ENCODE data around the gene ZNF683.
A peak's percentile ranks its signal among the peaks of the same experiment; 100 is the strongest.

The ZNF683 gene

DNA sequence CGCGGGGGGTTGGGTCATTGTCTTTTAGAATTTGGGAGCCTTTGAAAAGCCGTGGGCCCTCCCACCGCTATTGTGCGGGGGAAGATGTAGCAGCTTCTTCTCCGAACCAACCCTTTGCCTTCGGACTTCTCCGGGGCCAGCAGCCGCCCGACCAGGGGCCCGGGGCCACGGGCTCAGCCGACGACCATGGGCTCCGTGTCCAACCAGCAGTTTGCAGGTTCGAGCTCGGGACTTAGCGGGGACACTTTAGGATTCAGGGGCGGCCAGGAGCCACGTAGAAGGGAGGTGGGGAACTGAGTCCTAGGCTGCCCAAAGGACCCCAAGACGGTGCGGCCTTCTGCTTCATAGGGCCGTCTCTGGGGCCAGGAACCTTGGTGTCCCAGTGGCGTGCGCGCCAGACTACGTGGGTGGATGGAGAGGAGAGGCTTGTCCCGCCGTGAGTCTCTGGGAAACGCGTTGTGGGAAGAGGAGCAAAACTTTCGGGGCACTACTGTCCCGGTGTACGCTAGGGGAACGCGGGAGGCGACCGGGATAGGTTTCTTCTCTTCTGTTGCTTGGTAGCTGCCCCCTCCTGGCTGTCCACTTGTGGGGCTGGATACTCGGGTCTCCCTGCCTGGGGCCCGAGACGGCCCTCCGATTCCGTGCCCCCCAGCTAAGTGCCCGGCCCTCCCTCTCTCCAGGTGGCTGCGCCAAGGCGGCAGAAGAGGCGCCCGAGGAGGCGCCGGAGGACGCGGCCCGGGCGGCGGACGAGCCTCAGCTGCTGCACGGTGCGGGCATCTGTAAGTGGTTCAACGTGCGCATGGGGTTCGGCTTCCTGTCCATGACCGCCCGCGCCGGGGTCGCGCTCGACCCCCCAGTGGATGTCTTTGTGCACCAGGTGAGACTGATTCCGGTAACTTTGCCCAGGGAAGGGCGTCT, 38.4 kb upstream of the ZNF683 start, which contains the start of gene LIN28A (continued):
- TF ChIP-seq, protein P1, sequence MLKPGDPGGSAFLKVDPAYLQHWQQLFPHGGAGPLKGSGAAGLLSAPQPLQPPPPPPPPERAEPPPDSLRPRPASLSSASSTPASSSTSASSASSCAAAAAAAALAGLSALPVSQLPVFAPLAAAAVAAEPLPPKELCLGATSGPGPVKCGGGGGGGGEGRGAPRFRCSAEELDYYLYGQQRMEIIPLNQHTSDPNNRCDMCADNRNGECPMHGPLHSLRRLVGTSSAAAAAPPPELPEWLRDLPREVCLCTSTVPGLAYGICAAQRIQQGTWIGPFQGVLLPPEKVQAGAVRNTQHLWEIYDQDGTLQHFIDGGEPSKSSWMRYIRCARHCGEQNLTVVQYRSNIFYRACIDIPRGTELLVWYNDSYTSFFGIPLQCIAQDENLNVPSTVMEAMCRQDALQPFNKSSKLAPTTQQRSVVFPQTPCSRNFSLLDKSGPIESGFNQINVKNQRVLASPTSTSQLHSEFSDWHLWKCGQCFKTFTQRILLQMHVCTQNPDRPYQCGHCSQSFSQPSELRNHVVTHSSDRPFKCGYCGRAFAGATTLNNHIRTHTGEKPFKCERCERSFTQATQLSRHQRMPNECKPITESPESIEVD (tag by site-specific recombination; IDR thresholded peaks at IDR 0.05) = no peak
- TF ChIP-seq ZNF791 (tag by site-specific recombination; IDR thresholded peaks at IDR 0.05) (no peak), ZNF777 (tag by site-specific recombination; IDR thresholded peaks at IDR 0.05; ENCODE audit: borderline replicate concordance) (no peak), ZNF404 (tag by site-specific recombination; IDR thresholded peaks at IDR 0.05) (no peak), ZNF184 (tag by site-specific recombination; IDR thresholded peaks at IDR 0.05) (no peak)

DNA sequence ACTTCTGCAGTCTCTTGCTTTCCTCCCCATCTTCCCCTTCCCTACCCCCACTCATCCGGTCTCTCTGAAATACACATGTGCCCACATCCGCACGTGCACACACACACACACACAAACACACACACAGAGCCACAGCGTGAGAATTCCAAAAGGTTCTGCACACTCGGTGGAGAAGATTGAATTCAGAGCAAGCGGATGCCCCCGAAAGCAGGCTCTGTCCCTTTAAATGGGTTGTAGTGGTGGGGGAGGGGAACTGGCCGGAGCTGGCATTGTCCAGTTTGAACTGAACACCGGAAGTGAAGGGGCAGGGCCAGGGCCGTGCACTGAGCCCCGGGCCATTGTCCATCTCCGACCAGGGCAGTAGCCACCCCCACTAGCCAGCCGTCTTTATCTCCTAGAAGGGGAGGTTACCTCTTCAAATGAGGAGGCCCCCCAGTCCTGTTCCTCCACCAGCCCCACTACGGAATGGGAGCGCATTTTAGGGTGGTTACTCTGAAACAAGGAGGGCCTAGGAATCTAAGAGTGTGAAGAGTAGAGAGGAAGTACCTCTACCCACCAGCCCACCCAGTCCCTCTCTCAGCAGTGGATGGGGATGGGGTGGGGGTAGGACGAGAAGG, 36.7 kb upstream of the ZNF683 start:
- Histone ChIP-seq H3K4me3 (ENCODE audit: low read depth, low read length) (no peak overlapping the region), H3K36me3 (ENCODE audit: control insufficient read depth in 2 of 2, insufficient read depth in 1 of 2, low read length in 2 of 2) (no peaks in the 10 kb centered on the region), H3K27ac (ENCODE audit: extremely low read depth, low read depth, low read length) (no peak overlapping the region), H3K9me3 (ENCODE audit: control insufficient read depth, insufficient read depth, low read depth, low read length) (no peaks in the 10 kb centered on the region), H3K4me1 (ENCODE audit: control insufficient read depth, insufficient read depth, low read length) (no peaks in the 10 kb centered on the region)
- CTCF ChIA-PET = interaction anchor here (0.5 to 4.8 kb wide), 2 partner anchors 8 to 27 kb away, joined by 3 to 39 read pairs; no protein-coding TSS in a partner anchor
- TF ChIP-seq KLF9 (tag by site-specific recombination; IDR thresholded peaks at IDR 0.05; ENCODE audit: low read depth) (no peak), ZNF121 (tag by site-specific recombination; IDR thresholded peaks at IDR 0.05) (no peak), SP3 (tag by site-specific recombination; IDR thresholded peaks at IDR 0.05) (no peak), ZNF560 (tag by site-specific recombination; IDR thresholded peaks at IDR 0.05; ENCODE audit: borderline replicate concordance) (no peak), SETDB1 (IDR thresholded peaks at IDR 0.05; ENCODE audit: insufficient read length, low read length) (no peak), HOXA7 (CRISPR knock-in tag; IDR thresholded peaks at IDR 0.05; ENCODE audit: borderline replicate concordance) (no peak), ZNF843 (tag by site-specific recombination; IDR thresholded peaks at IDR 0.05) (no peak), ZBTB1 (tag by site-specific recombination; IDR thresholded peaks at IDR 0.05) (no peak)
- TF ChIP-seq, protein P2, sequence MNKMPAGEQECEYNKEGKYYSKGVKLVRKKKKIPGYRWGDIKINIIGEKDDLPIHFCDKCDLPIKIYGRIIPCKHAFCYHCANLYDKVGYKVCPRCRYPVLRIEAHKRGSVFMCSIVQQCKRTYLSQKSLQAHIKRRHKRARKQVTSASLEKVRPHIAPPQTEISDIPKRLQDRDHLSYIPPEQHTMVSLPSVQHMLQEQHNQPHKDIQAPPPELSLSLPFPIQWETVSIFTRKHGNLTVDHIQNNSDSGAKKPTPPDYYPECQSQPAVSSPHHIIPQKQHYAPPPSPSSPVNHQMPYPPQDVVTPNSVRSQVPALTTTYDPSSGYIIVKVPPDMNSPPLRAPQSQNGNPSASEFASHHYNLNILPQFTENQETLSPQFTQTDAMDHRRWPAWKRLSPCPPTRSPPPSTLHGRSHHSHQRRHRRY (tag by site-specific recombination; IDR thresholded peaks at IDR 0.05) = no peak
- TF ChIP-seq, protein P3, sequence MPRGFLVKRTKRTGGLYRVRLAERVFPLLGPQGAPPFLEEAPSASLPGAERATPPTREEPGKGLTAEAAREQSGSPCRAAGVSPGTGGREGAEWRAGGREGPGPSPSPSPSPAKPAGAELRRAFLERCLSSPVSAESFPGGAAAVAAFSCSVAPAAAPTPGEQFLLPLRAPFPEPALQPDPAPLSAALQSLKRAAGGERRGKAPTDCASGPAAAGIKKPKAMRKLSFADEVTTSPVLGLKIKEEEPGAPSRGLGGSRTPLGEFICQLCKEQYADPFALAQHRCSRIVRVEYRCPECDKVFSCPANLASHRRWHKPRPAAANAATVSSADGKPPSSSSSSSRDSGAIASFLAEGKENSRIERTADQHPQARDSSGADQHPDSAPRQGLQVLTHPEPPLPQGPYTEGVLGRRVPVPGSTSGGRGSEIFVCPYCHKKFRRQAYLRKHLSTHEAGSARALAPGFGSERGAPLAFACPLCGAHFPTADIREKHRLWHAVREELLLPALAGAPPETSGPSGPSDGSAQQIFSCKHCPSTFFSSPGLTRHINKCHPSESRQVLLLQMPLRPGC (tag by site-specific recombination; IDR thresholded peaks at IDR 0.05) = no peak
- TF ChIP-seq, protein P4, sequence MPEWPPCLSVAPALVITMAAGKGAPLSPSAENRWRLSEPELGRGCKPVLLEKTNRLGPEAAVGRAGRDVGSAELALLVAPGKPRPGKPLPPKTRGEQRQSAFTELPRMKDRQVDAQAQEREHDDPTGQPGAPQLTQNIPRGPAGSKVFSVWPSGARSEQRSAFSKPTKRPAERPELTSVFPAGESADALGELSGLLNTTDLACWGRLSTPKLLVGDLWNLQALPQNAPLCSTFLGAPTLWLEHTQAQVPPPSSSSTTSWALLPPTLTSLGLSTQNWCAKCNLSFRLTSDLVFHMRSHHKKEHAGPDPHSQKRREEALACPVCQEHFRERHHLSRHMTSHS (tag by site-specific recombination; IDR thresholded peaks at IDR 0.05) = no peak
- POLR2A ChIA-PET = interaction anchor here (0.7 to 1.0 kb wide), 2 partner anchors 23 to 29 kb away, joined by 3 to 7 read pairs; partner anchors contain the start of gene DHDDS

DNA sequence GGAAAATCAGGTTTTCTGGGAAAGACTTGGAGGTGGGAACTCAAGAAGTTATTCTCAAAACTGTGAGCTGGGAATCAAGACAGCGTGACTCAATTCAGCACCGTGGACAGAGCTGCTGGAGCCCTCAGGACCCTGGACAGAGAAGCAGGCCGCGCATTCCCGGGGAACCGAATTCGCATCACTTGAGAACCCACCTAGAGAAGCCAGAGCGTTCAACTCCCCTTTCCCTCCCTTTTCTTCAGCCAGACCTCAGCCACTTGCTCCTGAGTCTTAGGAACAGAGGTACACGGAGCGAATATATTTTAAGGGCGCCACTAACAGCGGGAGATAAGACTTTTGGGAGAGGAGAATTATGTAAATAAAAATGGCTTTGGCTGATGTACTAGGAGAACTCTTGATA, 36.1 kb upstream of the ZNF683 start:
- no peak overlapping the region for H3K4me3 ChIP-seq (ENCODE audit: low read depth, low read length)
- no peaks in the 10 kb centered on the region for H3K36me3 ChIP-seq (ENCODE audit: control insufficient read depth in 2 of 2, insufficient read depth in 1 of 2, low read length in 2 of 2)
- CTCF ChIA-PET = interaction anchor here (0.5 to 4.8 kb wide), 2 partner anchors 8 to 26 kb away, joined by 3 to 39 read pairs; no protein-coding TSS in a partner anchor
- POLR2A ChIA-PET = interaction anchor here (1.0 kb wide), 1 partner anchor 24 kb away, joined by 7 read pairs; the partner anchor contains the start of gene DHDDS
- no peaks in the 10 kb centered on the region for H3K4me1 ChIP-seq (ENCODE audit: control insufficient read depth, insufficient read depth, low read length)
- H3K9me3 ChIP-seq (ENCODE audit: control insufficient read depth, insufficient read depth, low read depth, low read length) = no peaks in the 10 kb centered on the region
- no peak overlapping the region for H3K27ac ChIP-seq (ENCODE audit: extremely low read depth, low read depth, low read length)
- TF ChIP-seq ZNF501 (tag by site-specific recombination; IDR thresholded peaks at IDR 0.05) (0 out of 2 replicates have a peak, but pooled peaks have one; percentile 24), ZFP37 (tag by site-specific recombination; IDR thresholded peaks at IDR 0.05) (no peak), IKZF3 (tag by site-specific recombination; IDR thresholded peaks at IDR 0.05) (0 out of 2 replicates have a peak, but pooled peaks have one; percentile 25), GFI1B (tag by site-specific recombination; IDR thresholded peaks at IDR 0.05) (no peak), ZSCAN23 (tag by site-specific recombination; IDR thresholded peaks at IDR 0.05) (no peak), SCRT1 (tag by site-specific recombination; IDR thresholded peaks at IDR 0.05; ENCODE audit: borderline replicate concordance) (no peak)
- TF ChIP-seq, protein P5, sequence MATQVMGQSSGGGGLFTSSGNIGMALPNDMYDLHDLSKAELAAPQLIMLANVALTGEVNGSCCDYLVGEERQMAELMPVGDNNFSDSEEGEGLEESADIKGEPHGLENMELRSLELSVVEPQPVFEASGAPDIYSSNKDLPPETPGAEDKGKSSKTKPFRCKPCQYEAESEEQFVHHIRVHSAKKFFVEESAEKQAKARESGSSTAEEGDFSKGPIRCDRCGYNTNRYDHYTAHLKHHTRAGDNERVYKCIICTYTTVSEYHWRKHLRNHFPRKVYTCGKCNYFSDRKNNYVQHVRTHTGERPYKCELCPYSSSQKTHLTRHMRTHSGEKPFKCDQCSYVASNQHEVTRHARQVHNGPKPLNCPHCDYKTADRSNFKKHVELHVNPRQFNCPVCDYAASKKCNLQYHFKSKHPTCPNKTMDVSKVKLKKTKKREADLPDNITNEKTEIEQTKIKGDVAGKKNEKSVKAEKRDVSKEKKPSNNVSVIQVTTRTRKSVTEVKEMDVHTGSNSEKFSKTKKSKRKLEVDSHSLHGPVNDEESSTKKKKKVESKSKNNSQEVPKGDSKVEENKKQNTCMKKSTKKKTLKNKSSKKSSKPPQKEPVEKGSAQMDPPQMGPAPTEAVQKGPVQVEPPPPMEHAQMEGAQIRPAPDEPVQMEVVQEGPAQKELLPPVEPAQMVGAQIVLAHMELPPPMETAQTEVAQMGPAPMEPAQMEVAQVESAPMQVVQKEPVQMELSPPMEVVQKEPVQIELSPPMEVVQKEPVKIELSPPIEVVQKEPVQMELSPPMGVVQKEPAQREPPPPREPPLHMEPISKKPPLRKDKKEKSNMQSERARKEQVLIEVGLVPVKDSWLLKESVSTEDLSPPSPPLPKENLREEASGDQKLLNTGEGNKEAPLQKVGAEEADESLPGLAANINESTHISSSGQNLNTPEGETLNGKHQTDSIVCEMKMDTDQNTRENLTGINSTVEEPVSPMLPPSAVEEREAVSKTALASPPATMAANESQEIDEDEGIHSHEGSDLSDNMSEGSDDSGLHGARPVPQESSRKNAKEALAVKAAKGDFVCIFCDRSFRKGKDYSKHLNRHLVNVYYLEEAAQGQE (tag by site-specific recombination; IDR thresholded peaks at IDR 0.05) = peak; percentile 100
